GM19043 (cell line): ENCODE measurements around the gene DRAM2.
"Not testable (repeated sequence)": the region's sequence is repeated elsewhere in the genome, so short reads cannot be mapped to it uniquely, and the experiment has no call there.

Source experiments
- ATAC-seq: cut with Tn5 transposase; IDR thresholded peaks from one replicate; pipeline ENCODE4 v1.9.1; 2021; ENCODE audit warnings: low read depth; ENCODE audit not compliant: unreplicated experiment

DRAM2 gene

GRCh38 chr1:111084999-111085398 lies 54.9 kb downstream of the DRAM2 start:
- no peak for ATAC-seq

DNA sequence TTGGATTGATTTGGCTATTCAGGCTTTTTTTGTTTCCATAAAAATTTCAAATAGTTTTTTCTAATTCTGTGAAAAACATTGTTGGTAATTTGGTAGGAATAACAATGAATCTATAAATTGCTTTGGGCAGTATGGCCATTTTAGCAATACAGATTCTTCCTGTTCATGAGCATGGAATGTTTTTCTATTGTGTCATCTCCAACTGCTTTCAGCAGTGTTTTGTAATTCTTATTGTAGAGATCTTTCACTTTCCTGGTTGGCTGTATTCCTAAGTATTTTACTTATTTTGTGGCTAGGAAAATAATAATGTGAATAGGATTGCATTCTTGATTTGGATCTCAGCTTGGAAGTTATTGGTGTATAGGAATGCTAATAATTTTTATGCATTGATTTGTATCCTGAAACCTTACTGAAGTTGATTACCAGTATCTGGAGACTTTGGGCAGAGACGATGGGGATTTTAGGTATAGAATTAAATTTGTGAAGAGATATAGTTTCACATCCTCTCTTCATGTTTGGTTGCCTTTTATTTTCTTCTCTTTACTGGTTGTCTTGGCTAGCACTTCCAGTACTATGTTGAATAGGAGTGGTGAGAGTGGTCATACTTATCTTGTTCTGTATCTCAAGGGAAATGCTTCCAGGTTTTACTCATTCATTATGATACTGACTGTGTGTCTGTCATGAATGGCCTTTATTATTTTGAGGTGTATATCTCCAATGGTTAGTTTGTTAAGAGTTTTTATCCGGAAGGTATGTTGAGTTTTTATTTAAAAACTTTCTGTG lies 57.3 kb downstream of the DRAM2 start:
- ATAC-seq: no peak

DNA sequence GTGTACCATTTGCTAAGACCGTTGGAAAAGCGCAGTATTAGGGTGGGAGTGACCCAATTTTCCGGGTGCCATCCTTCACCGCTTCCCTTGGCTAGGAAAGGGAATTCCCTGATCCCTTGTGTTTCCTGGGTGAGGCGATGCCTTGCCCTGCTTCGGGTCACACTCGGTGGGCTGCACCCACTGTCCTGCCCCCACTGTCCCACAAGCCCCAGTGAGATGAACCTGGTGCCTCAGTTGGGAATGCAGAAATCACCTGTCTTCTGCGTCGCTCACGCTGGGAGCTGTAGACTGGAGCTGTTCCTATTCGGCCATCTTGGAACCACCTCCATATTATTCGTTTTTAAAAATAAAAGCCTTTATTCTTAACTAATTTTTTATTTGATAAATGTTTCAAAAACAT lies 60.6 kb downstream of the DRAM2 start:
- not testable (repeated sequence) for ATAC-seq

- not testable (repeated sequence) for ATAC-seq
Measured at GRCh38 chr1:111077312-111077711, 62.6 kb downstream of the DRAM2 start.
